ENCODE data around the gene SUN3.

Gene SUN3

GRCh38 chr7:48028938-48029337, at the start of gene SUN3:
Gene SUN3, minus strand, starts transcription at chr7:48029107. Its CDS starts 169 bp downstream, at chr7:48028938.
- no peak for DNase-seq (ENCODE audit: low spot score)

GRCh38 chr7:48078470-48078869, 49.6 kb upstream of the SUN3 start:
- no peak for DNase-seq (ENCODE audit: low spot score)

GRCh38 chr7:48077423-48077822, 48.5 kb upstream of the SUN3 start:
- DNase-seq (ENCODE audit: low spot score): no peak

- DNase-seq (ENCODE audit: low spot score): no peak
These were observed 45.3 kb upstream of the SUN3 start for GRCh38 chr7:48074204-48074654.

GRCh38 chr7:48067475-48067874, 38.6 kb upstream of the SUN3 start:
- DNase-seq (ENCODE audit: low spot score): no peak

- DNase-seq (ENCODE audit: low spot score): no peak
These were observed 35.1 kb upstream of the SUN3 start for GRCh38 chr7:48063985-48064384.

GRCh38 chr7:48059706-48060105, 30.8 kb upstream of the SUN3 start:
- DNase-seq (ENCODE audit: low spot score): no peak

GRCh38 chr7:48058990-48059389, 30.1 kb upstream of the SUN3 start:
- DNase-seq (ENCODE audit: low spot score): no peak

GRCh38 chr7:48053736-48054135, 24.8 kb upstream of the SUN3 start:
- DNase-seq (ENCODE audit: low spot score): no peak

- DNase-seq (ENCODE audit: low spot score): no peak
These were observed 23.8 kb upstream of the SUN3 start for GRCh38 chr7:48052748-48053147.

- DNase-seq (ENCODE audit: low spot score): no peak
These were observed 20.9 kb upstream of the SUN3 start for GRCh38 chr7:48049850-48050249.

GRCh38 chr7:48048113-48048512, 19.2 kb upstream of the SUN3 start:
- DNase-seq (ENCODE audit: low spot score): no peak

- DNase-seq (ENCODE audit: low spot score): no peak
These were observed 17.6 kb upstream of the SUN3 start for GRCh38 chr7:48046458-48046857.

- no peak for DNase-seq (ENCODE audit: low spot score)
These were observed 16.4 kb upstream of the SUN3 start for GRCh38 chr7:48045195-48045765.

GRCh38 chr7:48042636-48043035, 13.7 kb upstream of the SUN3 start:
- DNase-seq (ENCODE audit: low spot score): no peak

- DNase-seq (ENCODE audit: low spot score): no peak
These were observed 13.3 kb upstream of the SUN3 start for GRCh38 chr7:48042216-48042615.

GRCh38 chr7:48041653-48041970, 12.7 kb upstream of the SUN3 start:
- no peak for DNase-seq (ENCODE audit: low spot score)

GRCh38 chr7:48040944-48041652, 12.2 kb upstream of the SUN3 start:
- DNase-seq (ENCODE audit: low spot score): no peak

GRCh38 chr7:48038815-48039506, 10.1 kb upstream of the SUN3 start:
- no peak for DNase-seq (ENCODE audit: low spot score)

- DNase-seq (ENCODE audit: low spot score): no peak
These were observed 7.1 kb upstream of the SUN3 start for GRCh38 chr7:48035967-48036478.

- no peak for DNase-seq (ENCODE audit: low spot score)
These were observed 6.5 kb upstream of the SUN3 start, which contains the start of gene C7orf57 for GRCh38 chr7:48035301-48035966. Gene C7orf57, plus strand, starts transcription at chr7:48035543. Its CDS starts 766 bp downstream, at chr7:48036309.

GRCh38 chr7:48033922-48034321, 5.0 kb upstream of the SUN3 start:
- no peak for DNase-seq (ENCODE audit: low spot score)

GRCh38 chr7:48031111-48031510, 2.2 kb upstream of the SUN3 start:
- no peak for DNase-seq (ENCODE audit: low spot score)

Measured in hematopoietic multipotent progenitor cell treated with erythropoietin and hydrocortisone succinate and interleukin-3 and kit ligand, for 17 days (in vitro differentiated cells).